HCT116 (cell line): ENCODE measurements around the gene FRY. TPM values are rescaled to one million over a fixed set of nuclear protein-coding genes. Genes with fewer than 3 reads are reported as not detected.

Experiments used
- ATAC-seq: fragments of 200-7000 bp; cut with Tn5 transposase; 2 replicates; pipeline ENCODE4 v1.9.1; 2020; ENCODE audit warnings: mild to moderate bottlenecking, moderate library complexity
- BruUV-seq: library from RNA; stranded (reverse); fragments of 400-500 nt; replicated peaks from 2 replicates; lab custom pipeline; 2021; lab: Mats Ljungman, UMichigan
- CTCF ChIA-PET: fragments of 300-600 bp; sonication (Branson Sonifier 250); formaldehyde crosslinking; loops from one replicate; lab custom pipeline; 2021; ENCODE audit warnings: antibody characterized with exemption; lab: Charles Lee
- POLR2A ChIA-PET: fragments of 300-600, 350-600 bp; sonication (Branson Sonifier 250); formaldehyde crosslinking; loops from one replicate; lab custom pipeline; 2021; ENCODE audit warnings: antibody characterized with exemption; lab: Charles Lee
- RAD21 ChIA-PET, 2 experiments: fragments of 300-600 bp; sonication (Branson Sonifier 250); formaldehyde crosslinking; loops; one replicate each; lab custom pipeline; 2023; ENCODE audit warnings: low total read pairs in 2 of 2; ENCODE audit not compliant: uncharacterized antibody in 2 of 2, unreplicated experiment in 2 of 2, low non-redundant PET in 1 of 2; lab: Charles Lee
- DNase-seq: peaks from one replicate; pipeline ENCODE4 v3.0.0-alpha.2; 2010; ENCODE audit warnings: low read depth, low spot score
- H2AFZ ChIP-seq: fragments of 200-600 bp; shearing (Covaris generic), sonication (generic); 2 replicates; pipeline ENCODE4 v1.6.1; 2017; ENCODE audit warnings: low read depth, mixed run types, mixed read lengths, antibody characterized with exemption, low read length; ENCODE audit not compliant: poor library complexity, severe bottlenecking
- H3K27ac ChIP-seq: 2 replicates; pipeline ENCODE4 v1.5.1; 2012; ENCODE audit warnings: low read depth, low read length
- H3K27me3 ChIP-seq: fragments of 200-600 bp; sonication (generic); 2 replicates; pipeline ENCODE4 v1.6.1; 2016; ENCODE audit warnings: mixed run types, low read length, mixed read lengths; ENCODE audit not compliant: insufficient read depth
- H3K36me3 ChIP-seq, 2 experiments: fragments of 200-500 bp in 1 of 2; fragments of 200-600 bp in 1 of 2; sonication (Bioruptor generic) in 1 of 2; sonication (generic) in 1 of 2; 2 replicates each; pipeline versions ENCODE4 v1.5.1 to v1.6.1; 2014 to 2016; ENCODE audit warnings: low read length in 2 of 2, inconsistent platforms in 1 of 2, mixed read lengths in 1 of 2, mixed run types in 1 of 2; ENCODE audit not compliant: insufficient read depth in 2 of 2, control insufficient read depth in 1 of 2
- H3K4me1 ChIP-seq, 2 experiments: fragments of 200-600 bp in 1 of 2; sonication (generic) in 1 of 2; 2 replicates each; pipeline versions ENCODE4 v1.5.1 to v1.6.1; 2012 to 2017; ENCODE audit warnings: low read length in 2 of 2, inconsistent platforms in 1 of 2, mild to moderate bottlenecking in 1 of 2, mixed read lengths in 1 of 2, mixed run types in 1 of 2, moderate library complexity in 1 of 2; ENCODE audit not compliant: insufficient read depth in 2 of 2, control insufficient read depth in 1 of 2
- H3K4me2 ChIP-seq: fragments of 200-600 bp; sonication (generic); 2 replicates; pipeline ENCODE4 v1.6.1; 2017; ENCODE audit warnings: mixed run types, low read length, mixed read lengths
- H3K4me3 ChIP-seq, 2 experiments: fragments of 200-600 bp in 1 of 2; sonication (generic) in 1 of 2; replicated peaks in 1 of 2; 2 replicates each; pipeline ENCODE4 v1.5.1; 2011 to 2016; ENCODE audit warnings: low read length in 2 of 2, control low read depth in 1 of 2, low read depth in 1 of 2, mild to moderate bottlenecking in 1 of 2, mixed read lengths in 1 of 2, mixed run types in 1 of 2
- H3K79me2 ChIP-seq: fragments of 200-600 bp; sonication (generic); 2 replicates; pipeline ENCODE4 v1.6.1; 2017; ENCODE audit warnings: mild to moderate bottlenecking, mixed run types, low read length, moderate library complexity, mixed read lengths; ENCODE audit not compliant: insufficient read depth
- H3K9ac ChIP-seq: fragments of 200-600 bp; sonication (generic); 2 replicates; pipeline ENCODE4 v1.6.1; 2016; ENCODE audit warnings: low read length, mixed read lengths
- H3K9me2 ChIP-seq: fragments of 200-600 bp; sonication (generic), shearing (Covaris generic); 2 replicates; pipeline ENCODE4 v1.6.1; 2017; ENCODE audit warnings: mixed run types, mild to moderate bottlenecking, moderate library complexity; ENCODE audit not compliant: insufficient read depth
- H3K9me3 ChIP-seq, 2 experiments: fragments of 200-500 bp in 1 of 2; fragments of 200-600 bp in 1 of 2; sonication (Bioruptor generic) in 1 of 2; sonication (generic) in 1 of 2; 2 replicates each; pipeline ENCODE4 v1.6.1; 2014 to 2017; ENCODE audit warnings: low read length in 2 of 2, mixed read lengths in 2 of 2, inconsistent platforms in 1 of 2, low read depth in 1 of 2, mild to moderate bottlenecking in 1 of 2, mixed run types in 1 of 2, moderate library complexity in 1 of 2; ENCODE audit not compliant: control insufficient read depth in 1 of 2, insufficient read depth in 1 of 2
- H4K20me1 ChIP-seq: fragments of 200-600 bp; sonication (generic), shearing (Covaris generic); 2 replicates; pipeline ENCODE4 v1.6.1; 2017; ENCODE audit warnings: mixed run types, mild to moderate bottlenecking, moderate library complexity; ENCODE audit not compliant: insufficient read depth
- CBX3 ChIP-seq: IDR thresholded peaks from 2 replicates; pipeline ENCODE4 v1.6.1; 2012; ENCODE audit warnings: low read depth
- CEBPB ChIP-seq: IDR thresholded peaks from 2 replicates; pipeline ENCODE4 v1.6.1; 2012; ENCODE audit warnings: low read depth
- CTCF ChIP-seq, 3 experiments: fragments of 200-600 bp in 1 of 3; sonication (generic) in 1 of 3; IDR thresholded peaks in 2 of 3; conservative IDR thresholded peaks in 1 of 3; 2 replicates each; pipeline ENCODE4 v1.5.1; 2012 to 2017; ENCODE audit warnings: low read depth in 2 of 3, low read length in 2 of 3, antibody characterized with exemption in 1 of 3, borderline replicate concordance in 1 of 3, control low read depth in 1 of 3, mild to moderate bottlenecking in 1 of 3, mixed read lengths in 1 of 3, mixed run types in 1 of 3, moderate library complexity in 1 of 3; ENCODE audit not compliant: insufficient read depth in 1 of 3
- JUND ChIP-seq: IDR thresholded peaks from 2 replicates; pipeline ENCODE4 v1.6.1; 2012
- POLR2A ChIP-seq: IDR thresholded peaks from 2 replicates; pipeline ENCODE4 v1.7.0; 2011; ENCODE audit warnings: borderline replicate concordance; ENCODE audit not compliant: insufficient read depth, insufficient read length; ENCODE audit errors: extremely low read depth
- SIN3A ChIP-seq: IDR thresholded peaks from 2 replicates; pipeline ENCODE4 v1.6.1; 2012; ENCODE audit warnings: low read depth
- ZBTB33 ChIP-seq: IDR thresholded peaks from 2 replicates; pipeline ENCODE4 v1.6.1; 2011; ENCODE audit warnings: mild to moderate bottlenecking, low read length, moderate library complexity; ENCODE audit not compliant: insufficient replicate concordance; ENCODE audit errors: extremely low read depth
- ZNF274 ChIP-seq: fragments of 200-500 bp; sonication (Bioruptor generic); IDR thresholded peaks from 2 replicates; pipeline ENCODE4 v1.6.1; 2014; ENCODE audit warnings: mild to moderate bottlenecking, low read depth, low read length, inconsistent platforms
- intact Hi-C: fragments of 100-400 bp; cut with micrococcal nuclease; formaldehyde crosslinking; loops from 2 replicates; pipeline ENCODE4 v1.10.0; 2022
- total RNA-seq: library from RNA; stranded (reverse); gene quantifications from one replicate; pipeline ENCODE4 v1.2.1, GENCODE V29; 2021; ENCODE audit not compliant: unreplicated experiment

The FRY gene
- total RNA-seq, 1 experiment from 2014 or later, result 1.4 TPM

GRCh38 chr13:32136716-32137115, 105.1 kb downstream of the FRY start:
- no peaks in the 10 kb centered on the region for H3K27me3 ChIP-seq
- no peaks in the 10 kb centered on the region for H3K4me1 ChIP-seq
- POLR2A ChIA-PET, result no interaction called here
- no peaks in the 10 kb centered on the region for H3K9me3 ChIP-seq
- no peaks in the 10 kb centered on the region for H4K20me1 ChIP-seq
- ATAC-seq, result no peak
- TF ChIP-seq JUND, result no peak
- TF ChIP-seq SIN3A, result no peak
- TF ChIP-seq CBX3, result no peak
- no peak for TF ChIP-seq POLR2A
- TF ChIP-seq ZNF274, result no peak
- TF ChIP-seq ZBTB33, result no peak
- no peak for TF ChIP-seq CTCF (IDR thresholded peaks at IDR 0.05 in 2 of 3, conservative IDR thresholded peaks at IDR 0.05 in 1 of 3; ENCODE audit: borderline replicate concordance in 1 of 3, insufficient read depth in 1 of 3, low read depth in 2 of 3, low read length in 2 of 3)
- TF ChIP-seq CEBPB, result no peak
- no peak overlapping the region for H3K4me2 ChIP-seq
- H3K9me2 ChIP-seq, result no peaks in the 10 kb centered on the region
- H3K27ac ChIP-seq, result no peak overlapping the region
- BruUV-seq, result no TSS peak
- RAD21 ChIA-PET, result no interaction called here
- DNase-seq, result no peak
- no peaks in the 10 kb centered on the region for H3K36me3 ChIP-seq
- CTCF ChIA-PET, result no interaction called here
- intact Hi-C loops, result no loop called here
- H3K9ac ChIP-seq, result no peak overlapping the region
- H2AFZ ChIP-seq, result no peak overlapping the region
- no peak overlapping the region for H3K4me3 ChIP-seq
- H3K79me2 ChIP-seq, result no peaks in the 10 kb centered on the region
